ENCODE measurements around the gene C9.
"Not testable (repeated sequence)": the region's sequence is repeated elsewhere in the genome, so short reads cannot be mapped to it uniquely, and the experiment has no call there.

C9 gene

DNA sequence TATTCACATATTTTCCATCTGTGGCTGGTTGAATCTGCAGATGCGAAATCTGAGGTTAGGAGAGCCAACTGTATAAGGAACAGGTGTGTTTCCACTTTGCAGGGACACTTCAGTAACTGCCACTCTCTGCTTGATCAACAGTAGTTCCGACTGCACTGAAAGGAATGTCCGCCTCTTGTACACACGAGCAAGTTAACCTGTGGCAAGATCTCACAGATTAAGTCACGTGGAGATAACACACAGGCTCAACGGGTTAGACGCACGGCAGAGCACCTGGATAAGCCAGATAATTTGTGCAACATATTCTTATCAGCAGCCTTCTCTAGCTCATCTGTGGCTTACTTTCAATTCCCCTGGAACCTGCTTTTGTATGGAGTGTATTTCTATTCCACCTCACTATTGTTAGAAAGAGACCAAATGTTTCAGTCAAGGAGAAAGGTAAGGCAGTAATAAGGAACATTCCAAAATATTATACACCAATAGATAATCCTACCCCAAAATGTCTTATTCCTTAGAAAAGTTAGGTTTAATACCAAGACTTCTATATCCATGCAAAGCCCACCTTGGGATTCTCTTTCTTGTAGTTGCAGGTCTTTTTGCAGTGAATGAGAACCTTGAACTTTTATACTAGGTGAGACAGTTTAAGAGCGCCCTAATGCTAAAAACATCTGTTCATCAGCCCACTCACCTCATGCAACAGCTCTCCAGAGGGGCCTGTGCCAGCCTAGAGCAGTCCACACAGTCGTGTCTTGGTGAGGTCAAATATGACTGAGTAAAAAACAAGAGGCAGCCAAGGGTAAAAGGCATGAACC lies 6.5 kb upstream of the C9 start:
- peak; percentile 18 for DNase-seq

DNA sequence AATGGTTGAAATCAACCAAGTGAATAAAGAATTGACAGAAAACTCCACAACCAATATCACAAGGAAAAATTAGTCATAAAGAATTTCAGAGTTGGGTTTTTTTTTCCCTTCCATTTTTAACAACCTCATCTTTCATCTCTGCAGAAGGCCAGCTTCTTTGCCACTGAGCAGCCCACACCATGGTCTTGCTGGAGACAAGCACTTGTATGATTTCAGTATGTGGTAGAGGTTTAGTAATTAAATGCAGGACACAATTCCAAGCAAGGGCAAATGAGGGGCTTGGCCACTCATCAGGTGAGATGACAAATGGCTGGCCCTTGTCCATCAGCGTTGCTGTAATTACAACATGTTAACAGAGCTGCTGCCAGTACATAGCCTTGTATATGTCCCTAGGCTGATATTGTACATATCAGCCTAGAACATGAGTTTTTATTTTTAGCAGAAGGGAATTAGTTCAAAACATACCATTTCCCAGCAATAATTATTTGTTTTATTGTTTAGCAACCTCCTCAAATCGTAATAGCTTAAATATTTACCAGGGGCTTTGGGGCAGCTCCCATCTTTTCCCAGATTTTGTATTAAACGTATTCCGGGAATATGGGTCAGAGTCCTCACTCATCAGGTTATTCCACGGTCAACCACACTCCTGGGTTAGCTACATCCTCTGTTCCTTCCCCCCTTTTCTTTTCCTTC lies 5.0 kb upstream of the C9 start:
- no peak for DNase-seq

DNA sequence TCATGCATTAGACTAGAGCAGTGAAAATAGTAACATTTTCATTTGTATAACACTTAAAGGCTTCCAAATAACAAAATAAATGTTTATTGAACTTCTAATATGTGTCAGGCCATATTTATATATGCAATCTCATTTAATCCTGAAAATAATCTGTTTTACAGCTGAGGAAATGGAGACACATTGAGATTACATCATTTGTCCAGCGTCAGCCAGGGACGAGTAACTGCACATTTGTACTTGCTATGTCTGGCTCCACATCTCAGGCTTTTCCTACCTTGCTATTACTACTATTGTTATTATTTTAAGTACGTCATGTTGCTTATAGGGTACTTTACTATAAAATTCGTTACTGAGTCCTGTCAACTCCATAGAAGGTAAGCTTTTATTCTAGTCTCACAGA lies 3.8 kb upstream of the C9 start:
- DNase-seq = no peak

DNA sequence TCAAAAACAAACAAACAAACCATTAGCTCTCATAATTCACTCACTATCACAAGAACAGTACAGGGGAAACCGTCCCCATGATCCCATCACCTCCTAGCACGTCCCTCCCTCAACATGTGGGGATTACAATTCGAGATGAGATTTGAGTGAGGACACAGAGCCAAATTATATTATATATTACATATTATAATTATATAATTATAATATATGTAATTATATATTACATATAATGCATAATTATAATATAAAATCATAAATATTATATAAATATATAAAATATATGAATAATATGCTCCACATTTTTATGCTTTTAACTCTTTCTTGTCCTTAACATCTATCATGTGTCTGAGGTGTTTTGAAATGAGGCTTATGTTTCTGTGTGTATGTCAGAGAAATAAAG lies 3.4 kb upstream of the C9 start:
- DNase-seq = no peak

DNA sequence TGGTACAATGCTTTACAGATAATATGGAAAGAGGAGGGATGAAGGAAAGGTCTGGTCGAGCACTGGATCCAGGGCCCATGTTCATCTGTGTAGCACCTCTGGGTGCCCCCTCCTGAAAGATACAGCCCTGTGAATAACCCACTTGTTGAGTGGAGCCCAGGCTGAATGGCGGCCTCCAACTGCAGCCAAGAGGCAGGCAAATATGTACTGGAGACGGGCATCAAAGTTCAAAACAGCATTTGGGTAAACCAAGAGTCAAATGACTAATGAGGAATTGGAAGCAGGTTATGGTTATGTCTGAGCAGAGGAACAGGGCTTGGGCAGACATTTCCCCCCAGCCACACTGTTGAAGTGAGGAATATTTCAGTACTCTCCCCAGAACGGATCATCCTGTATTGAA lies 1.1 kb downstream of the C9 start:
- no peak for DNase-seq

DNA sequence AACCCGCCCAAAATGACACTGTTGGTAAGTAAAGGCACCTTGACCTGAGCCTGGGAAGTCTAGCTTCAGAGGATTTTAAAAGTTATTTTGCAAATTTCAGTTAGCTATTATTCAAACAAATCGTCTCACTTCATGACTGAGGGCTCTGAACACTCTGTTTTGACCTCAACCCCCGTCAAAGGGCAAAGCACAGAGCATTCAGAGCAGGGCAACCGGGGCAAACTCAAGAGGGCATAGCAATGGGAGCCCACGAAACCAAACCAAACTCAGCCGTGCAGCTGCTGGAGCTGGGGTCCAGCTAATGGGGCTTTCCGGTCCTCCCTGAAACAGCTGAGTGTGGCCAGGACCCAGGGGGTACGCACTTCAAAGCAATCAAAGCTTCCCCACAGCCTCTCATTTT lies 1.6 kb downstream of the C9 start:
- DNase-seq = no peak

DNA sequence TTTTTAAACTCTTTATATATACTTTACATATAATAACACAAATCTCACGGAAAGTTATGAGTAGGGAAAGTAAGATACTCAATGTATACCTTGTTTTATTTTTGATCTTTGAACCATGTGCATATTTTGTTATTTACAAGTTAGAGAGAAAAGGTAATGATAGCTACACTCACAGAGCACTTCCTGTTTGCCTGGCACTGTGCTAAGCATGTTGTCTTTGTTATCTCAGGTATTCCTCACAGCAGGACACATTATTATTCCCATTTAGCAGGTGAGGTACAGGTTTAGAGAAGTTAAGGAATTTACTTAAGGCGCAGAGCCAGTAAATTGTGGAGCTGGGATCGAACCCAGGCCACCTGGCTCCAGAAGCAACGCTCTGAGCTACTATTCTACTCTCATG lies 3.0 kb downstream of the C9 start:
- DNase-seq = no peak

DNA sequence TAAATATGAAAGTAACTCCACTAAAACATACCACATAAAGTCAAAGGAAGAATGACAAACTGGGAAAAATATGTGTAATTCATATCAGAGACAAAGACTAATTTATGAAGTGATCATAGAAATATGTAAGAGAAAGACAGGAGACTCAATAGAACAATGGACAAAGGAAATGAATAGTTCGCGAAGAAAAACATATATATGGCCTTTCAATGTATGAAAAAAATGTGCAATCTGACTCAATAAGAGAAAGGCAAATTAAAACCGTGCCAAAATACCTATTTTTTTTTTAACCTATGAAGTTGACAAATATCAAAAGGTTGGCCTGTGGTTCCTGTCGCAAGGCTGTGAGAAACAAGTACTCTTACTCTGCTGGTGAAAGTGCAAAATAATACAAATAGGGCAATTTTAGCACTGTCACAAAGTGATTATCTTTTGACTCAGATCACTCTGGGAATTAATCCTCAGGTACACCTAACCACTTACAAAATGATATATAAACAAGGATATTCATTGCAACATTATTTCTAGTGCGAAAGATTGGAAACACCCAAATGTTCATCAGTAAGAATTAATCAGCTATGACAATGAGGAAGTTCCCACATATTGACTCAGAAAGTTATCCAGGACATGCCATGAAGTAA lies 3.7 kb downstream of the C9 start:
- no peak for DNase-seq

DNA sequence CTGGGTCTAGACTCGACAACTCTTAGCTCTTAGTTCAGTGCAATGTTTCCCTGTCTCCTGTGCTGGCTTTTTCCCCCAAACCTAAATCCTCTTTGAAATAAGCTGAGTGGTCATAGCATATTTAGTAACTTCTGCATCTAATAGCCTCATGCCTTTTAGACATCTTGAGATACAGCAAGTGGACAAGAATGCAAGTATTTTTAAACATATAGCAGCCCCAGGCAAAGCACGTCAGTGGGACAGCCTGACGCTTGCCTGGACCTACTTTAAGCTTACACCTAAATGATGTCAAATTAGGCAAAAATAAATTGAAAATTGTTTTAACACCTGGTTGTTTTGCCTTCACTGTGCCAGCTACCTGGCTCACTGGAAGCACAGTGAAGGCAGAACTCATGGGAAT lies 8.0 kb downstream of the C9 start:
- DNase-seq = no peak

DNA sequence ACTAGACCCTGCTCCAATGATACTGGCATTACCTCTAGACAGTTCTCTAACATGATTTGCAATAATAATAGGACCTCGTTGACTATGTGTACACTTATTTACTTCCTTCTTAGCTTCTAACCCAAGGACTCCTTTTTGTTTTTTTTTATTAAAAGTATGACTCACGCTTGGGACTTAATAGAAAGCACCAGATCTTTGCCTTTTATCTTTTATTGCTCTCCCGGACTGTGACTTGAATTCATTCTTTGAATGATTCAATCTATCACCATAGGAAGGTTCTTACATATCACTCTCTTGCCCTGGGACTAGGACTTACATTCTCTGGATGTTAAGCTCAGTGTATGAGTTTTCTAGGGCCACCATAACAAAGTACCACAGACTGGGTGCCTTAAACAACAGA lies 9.0 kb downstream of the C9 start:
- no peak for DNase-seq

DNA sequence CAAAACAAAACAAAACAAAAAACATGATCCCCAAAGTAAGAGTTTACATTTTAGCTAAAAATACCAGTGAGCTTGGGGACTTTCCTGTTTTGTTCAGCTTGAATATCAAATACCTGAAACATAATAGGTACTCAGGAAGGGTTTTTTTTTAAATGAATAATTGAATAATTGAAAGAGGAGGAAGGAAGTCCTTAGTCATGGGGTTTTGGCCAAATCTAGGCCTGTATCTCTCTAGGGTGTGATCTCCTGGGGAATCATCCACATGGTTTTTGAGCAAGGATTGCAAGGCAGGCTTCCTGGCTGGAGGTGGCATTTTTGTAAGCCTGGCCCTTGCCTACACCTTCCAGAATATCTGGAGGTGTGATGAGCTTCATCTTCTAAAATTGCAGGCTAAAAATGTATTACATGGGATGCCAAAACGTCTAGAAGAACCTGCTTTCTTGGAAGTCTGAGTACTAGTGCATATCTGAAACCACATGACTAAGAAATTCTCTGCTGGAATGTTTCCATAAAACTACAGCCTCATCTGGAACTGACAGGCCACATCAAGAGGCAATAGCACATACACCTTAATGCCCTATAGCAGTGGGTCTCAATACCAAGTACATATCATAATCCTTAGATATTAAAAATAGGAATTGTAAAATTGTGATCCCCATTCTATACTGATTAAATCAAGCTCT lies 10.4 kb downstream of the C9 start:
- no peak for DNase-seq

DNA sequence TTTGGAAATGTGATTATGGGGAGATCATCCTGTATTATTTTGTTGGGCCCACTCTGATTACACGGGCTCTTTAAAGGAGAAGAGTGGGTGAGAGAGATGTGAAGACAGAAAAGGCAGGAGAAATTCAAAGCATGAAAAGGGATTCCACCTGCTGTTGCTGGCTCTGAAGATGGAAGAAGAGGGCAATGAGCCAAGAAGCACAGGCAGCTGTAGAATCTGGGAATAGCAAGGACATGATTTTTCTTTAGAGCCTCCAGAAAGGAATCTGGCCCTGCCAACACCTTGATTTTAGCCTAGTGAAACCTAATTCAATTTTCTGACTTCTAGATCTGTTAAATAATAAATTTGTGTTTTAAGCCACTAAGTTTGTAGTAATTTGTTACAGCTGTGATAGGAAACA lies 11.3 kb downstream of the C9 start:
- DNase-seq = no peak

DNA sequence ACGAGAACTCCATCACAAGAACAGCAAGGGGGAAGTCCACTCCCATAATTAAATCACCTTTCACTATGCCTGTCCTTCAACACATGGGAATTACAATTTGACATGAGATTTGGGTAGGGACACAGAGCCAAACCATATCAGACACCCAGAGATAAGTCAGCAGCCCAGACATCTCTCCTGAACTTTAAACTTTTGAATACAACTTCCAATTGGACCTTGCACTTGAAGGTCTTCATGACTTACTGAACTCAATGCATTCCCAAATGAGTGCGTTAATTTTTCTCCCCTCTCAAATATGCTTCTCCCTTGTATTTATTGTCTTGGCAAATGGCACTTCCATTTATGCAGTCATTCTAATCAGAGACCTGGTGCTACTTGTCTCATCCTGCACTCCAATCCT lies 12.1 kb downstream of the C9 start:
- no peak for DNase-seq

DNA sequence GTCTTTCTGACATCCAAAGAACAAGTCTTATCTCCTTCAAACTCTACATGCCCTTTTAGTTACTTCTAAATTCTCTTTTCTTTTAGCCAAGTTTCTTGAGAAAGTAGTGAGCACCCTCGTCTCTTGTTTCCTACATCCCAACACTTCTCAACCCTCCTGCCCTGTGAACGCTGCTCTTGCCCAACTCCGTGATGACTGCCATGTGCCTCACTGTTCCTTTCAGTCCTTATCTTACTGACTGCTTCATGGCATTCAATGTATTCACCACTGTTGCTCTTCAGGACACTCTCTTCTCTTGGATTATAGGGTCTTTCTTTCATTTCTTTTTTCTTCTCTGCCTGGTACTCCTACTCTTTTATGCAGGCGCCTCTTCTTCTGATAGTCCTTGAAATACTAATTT lies 14.8 kb downstream of the C9 start:
- no peak for DNase-seq

DNA sequence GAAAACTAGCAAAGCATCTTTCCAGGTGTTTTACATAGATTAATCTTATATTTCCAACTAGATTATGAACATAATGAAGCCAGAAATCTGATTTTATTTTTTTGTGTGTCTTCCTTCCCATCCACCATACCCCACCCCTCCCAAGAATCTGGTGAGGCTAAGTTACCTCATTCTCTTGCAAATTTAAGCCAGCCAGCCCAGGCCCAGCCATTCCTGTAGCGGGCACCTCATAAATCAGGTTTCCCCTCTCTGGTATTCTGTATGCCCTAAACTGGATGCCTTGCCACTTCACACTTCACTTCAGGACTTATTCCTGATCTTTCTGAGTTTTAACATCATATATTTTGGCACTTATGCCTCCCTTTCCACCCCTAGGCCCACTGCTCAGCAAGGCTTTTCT lies 21.8 kb downstream of the C9 start:
- no peak for DNase-seq

DNA sequence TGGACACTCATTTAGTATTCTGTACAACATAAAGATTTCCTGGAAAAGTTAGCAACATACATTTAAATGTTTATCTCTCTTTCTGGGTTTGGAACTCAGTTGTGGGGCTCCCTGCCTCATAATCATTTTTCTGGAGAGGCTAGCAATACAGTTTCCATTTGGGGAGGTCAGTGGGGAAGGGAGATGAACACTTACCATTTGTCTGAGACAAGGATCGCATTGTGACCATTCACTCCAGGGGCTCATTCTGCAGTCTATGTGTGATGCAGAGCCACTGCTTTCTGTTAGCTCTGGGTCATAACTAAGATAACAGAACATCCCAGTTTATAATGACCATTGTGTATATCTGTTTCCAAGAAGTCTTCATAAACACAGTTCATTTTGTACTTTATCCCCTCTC lies 22.4 kb downstream of the C9 start:
- no peak for DNase-seq

DNA sequence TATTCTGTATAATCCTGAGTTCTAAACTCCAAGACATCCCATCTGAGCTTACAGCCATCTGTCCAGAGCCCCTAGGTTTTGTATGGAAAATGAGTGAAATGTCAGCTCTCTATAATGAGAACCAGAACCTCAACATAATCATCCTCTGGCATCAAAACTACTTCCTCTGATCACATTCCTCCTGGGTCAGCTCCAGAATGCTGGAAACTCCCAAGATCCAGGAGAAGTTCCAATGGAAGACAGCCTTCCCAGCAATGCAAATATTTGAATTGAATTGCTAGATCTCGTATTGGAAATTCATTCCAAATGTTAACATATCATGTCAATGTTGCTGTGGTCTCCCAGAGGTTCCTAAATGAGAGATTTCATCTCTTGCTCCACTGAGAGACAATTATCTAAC lies 23.8 kb downstream of the C9 start:
- DNase-seq = no peak

DNA sequence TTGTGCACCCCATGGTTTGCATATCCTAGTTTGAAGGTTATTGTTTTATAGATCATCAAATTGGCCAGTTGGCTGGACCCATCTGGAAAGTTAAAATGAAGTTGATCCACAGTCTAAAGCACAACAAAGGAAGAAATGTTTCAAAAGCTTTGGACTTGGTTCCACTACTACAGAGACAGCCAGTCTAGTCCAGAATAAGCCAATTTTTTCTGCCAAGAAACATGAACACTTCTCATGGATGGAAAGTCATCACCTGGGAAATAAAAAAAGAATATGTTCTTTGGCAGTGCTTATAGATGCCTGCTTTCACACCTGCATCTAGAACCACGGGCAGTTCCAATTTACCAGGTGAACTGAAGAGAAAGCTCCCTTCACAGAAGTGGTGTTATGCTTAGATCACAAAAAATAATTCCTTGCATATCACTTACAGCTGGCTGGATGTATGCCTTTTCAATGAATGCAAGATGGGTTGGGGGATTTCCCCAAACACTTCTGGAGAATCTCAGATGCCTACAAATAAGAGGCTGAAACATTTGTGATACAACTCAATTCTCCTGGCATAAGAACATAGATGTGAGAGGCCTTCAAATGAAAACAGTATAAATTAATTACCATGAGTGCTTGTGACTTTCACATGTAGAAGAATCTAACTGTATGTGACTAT lies 26.9 kb downstream of the C9 start:
- DNase-seq = no peak

DNA sequence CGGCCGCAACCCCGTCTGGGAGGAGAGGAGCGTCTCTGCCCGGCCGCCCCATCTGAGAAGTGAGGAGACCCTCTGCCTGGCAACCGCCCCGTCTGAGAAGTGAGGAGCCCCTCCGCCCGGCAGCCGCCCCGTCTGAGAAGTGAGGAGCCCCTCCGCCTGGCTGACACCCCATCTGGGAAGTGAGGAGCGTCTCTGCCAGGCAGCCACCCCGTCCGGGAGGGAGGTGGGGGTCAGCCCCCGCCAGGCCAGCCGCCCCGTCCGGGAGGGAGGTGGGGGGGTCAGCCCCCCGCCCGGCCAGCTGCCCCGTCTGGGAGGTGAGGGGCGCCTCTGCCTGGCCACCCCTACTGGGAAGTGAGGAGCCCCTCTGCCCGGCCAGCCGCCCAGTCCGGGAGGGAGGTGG lies 30.0 kb downstream of the C9 start:
- DNase-seq = not testable (repeated sequence)

DNA sequence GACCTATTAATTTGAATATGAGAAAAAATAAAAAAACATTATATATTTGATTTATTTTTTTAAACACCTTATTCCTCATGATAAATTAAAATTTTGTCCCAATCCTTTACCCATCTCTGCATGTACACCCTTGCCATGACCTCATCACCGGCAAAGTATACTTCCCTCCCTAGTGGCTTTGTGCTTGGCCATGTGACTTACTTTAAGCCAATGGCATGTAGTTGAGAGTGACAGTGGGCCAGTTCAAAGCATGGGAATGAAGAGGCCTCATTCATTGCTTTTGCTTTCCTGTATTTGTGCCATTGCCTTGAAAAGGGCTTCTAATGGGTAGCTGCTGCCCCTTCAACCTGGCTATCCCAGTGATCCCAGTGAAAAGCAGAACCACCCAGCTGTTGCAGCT lies 31.2 kb downstream of the C9 start:
- no peak for DNase-seq

DNA sequence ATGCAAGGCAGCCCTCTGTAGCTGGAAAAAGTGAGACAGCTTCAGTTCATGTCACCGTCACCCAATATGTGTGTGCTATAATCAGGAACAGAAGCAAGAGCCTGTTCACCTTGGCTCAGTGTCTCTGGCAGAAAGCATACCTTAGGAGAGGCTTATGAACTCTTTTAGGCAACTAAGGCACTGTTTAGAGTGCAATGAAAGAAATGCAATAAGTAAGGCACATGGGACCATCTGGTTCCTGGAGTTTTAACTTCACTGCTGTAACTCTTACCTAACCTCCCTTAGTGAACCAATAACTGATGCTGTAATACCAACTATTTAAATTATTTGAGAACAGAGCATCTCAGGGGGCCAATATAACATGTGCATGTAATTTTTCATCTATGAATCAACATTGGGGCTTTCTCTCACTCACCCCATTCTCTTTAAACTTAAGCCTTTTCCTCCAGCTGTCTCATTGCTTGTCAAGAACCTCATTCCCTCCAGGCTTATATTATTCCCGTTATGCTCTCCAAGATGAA lies 32.4 kb downstream of the C9 start:
- no peak for DNase-seq

DNA sequence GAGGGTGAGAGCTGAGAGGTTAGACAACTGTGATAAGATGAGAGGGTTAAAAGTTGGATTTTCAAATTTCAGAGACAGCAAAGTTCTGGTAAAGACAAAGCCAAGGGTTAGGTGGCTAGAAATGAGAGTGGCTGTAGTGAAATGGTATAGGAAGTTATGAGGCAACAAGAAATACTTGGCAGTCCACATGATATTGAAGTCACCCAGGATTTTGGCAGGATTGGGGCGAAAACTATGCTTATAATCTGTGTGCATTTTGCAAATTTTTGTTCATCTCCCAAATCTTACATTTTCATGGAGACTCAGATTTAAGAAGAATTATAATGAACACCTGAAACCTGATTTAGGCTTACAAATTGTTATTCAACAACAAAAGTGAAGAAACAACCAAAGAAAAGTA lies 35.6 kb downstream of the C9 start:
- no peak for DNase-seq

DNA sequence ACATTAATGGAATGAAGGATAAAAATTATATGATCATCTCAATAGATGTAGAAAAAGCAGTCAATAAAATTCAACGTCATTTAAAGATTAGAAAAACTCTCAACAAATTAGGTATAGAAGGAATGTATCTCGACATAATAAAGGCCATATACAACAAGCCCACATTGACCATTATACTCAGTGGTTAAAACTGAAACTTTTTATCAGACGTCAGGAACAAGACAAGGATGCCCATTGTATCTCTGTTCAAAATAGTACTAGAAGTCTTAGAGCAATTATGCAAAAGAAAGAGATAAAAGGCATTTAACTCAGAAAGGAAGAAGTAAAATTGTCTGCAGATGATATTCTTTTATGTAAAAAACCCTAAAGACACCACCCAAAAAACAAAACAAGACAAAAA lies 40.8 kb downstream of the C9 start:
- DNase-seq = no peak
